22Rv1 (cell line): Measurements from ENCODE around the gene KANK4.

ENCODE experiments used
- ZFX ChIP-seq: fragments of 450-650 bp; IDR thresholded peaks from 2 replicates; pipeline ENCODE4 v1.6.1; 2017; ENCODE audit warnings: antibody characterized with exemption, borderline replicate concordance
- TF ChIP-seq, protein P1 (sequence below): fragments of 450-650 bp; IDR thresholded peaks from 2 replicates; pipeline ENCODE4 v1.5.1; 2017; ENCODE audit warnings: mild to moderate bottlenecking

DNA sequence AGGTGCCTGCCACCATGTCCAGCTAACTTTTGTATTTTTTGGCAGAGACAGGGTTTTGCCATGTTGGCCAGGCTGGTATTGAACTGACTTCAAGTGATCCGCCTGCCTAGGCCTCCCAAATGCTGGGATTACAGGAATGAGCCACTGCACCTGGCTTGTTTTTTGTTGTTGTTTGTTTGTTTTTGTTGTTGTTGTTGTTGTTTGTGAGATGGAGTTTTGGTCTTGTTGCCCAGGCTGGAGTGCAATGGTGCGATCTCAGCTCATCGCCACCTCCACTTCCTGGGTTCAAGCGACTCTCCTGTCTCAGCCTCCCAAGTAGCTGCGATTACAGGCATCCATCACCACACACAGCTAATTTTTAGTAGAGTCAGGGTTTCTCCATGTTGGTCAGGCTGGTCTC, 131.7 kb downstream of the KANK4 start:
- TF ChIP-seq, protein P1, sequence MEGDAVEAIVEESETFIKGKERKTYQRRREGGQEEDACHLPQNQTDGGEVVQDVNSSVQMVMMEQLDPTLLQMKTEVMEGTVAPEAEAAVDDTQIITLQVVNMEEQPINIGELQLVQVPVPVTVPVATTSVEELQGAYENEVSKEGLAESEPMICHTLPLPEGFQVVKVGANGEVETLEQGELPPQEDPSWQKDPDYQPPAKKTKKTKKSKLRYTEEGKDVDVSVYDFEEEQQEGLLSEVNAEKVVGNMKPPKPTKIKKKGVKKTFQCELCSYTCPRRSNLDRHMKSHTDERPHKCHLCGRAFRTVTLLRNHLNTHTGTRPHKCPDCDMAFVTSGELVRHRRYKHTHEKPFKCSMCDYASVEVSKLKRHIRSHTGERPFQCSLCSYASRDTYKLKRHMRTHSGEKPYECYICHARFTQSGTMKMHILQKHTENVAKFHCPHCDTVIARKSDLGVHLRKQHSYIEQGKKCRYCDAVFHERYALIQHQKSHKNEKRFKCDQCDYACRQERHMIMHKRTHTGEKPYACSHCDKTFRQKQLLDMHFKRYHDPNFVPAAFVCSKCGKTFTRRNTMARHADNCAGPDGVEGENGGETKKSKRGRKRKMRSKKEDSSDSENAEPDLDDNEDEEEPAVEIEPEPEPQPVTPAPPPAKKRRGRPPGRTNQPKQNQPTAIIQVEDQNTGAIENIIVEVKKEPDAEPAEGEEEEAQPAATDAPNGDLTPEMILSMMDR: no peak
- no peak for TF ChIP-seq ZFX
